MM.1S (cell line): Measurements from ENCODE around the gene SCRN2.

Experiments
- DNase-seq: peaks from one replicate; pipeline ENCODE4 v3.0.0-alpha.2; 2015
- H2AFZ ChIP-seq: fragments of 300-600 bp; sonication (generic); 2 replicates; pipeline ENCODE4 v1.6.0; 2016; ENCODE audit warnings: antibody characterized with exemption, low read length
- H3F3A ChIP-seq: fragments of 300-600 bp; sonication (generic); 2 replicates; pipeline ENCODE4 v1.6.1; 2016; ENCODE audit warnings: mild to moderate bottlenecking, antibody characterized with exemption, low read length, moderate library complexity, mixed read lengths; ENCODE audit not compliant: insufficient read depth
- H3K27ac ChIP-seq: fragments of 300-600 bp; sonication (generic); 2 replicates; pipeline ENCODE4 v1.5.1; 2016; ENCODE audit warnings: mild to moderate bottlenecking, low read length
- H3K27me3 ChIP-seq: fragments of 300-600 bp; sonication (generic); replicated peaks from 2 replicates; pipeline ENCODE4 v1.6.0; 2016; ENCODE audit warnings: low read length; ENCODE audit not compliant: insufficient read depth
- H3K36me3 ChIP-seq: fragments of 300-600 bp; sonication (generic); replicated peaks from 2 replicates; pipeline ENCODE4 v1.6.1; 2016; ENCODE audit warnings: mild to moderate bottlenecking, low read length, mixed read lengths; ENCODE audit not compliant: insufficient read depth
- H3K4me1 ChIP-seq: fragments of 300-600 bp; sonication (generic); 2 replicates; pipeline ENCODE4 v1.6.1; 2016; ENCODE audit warnings: low read length, mixed read lengths
- H3K4me2 ChIP-seq: fragments of 300-600 bp; sonication (generic); 2 replicates; pipeline ENCODE4 v1.6.0; 2016; ENCODE audit warnings: low read depth, low read length
- H3K4me3 ChIP-seq: fragments of 300-600 bp; sonication (generic); 2 replicates; pipeline ENCODE4 v1.5.1; 2016; ENCODE audit warnings: low read length, mixed read lengths
- H3K79me2 ChIP-seq: fragments of 300-600 bp; sonication (generic); 2 replicates; pipeline ENCODE4 v1.6.1; 2016; ENCODE audit warnings: mixed run types, low read length, mixed read lengths
- H3K9ac ChIP-seq: fragments of 300-600 bp; sonication (generic); 2 replicates; pipeline ENCODE4 v1.6.1; 2016; ENCODE audit warnings: low read length, mixed read lengths
- H3K9me2 ChIP-seq: fragments of 300-600 bp; sonication (generic); replicated peaks from 2 replicates; pipeline ENCODE4 v1.6.1; 2016; ENCODE audit warnings: mild to moderate bottlenecking, low read length, mixed read lengths; ENCODE audit not compliant: insufficient read depth
- H3K9me3 ChIP-seq: fragments of 300-600 bp; sonication (generic); replicated peaks from 2 replicates; pipeline ENCODE4 v1.6.1; 2016; ENCODE audit warnings: mild to moderate bottlenecking, low read length, mixed read lengths; ENCODE audit not compliant: insufficient read depth
- H4K20me1 ChIP-seq: fragments of 300-600 bp; sonication (generic); 2 replicates; pipeline ENCODE4 v1.6.1; 2016; ENCODE audit warnings: mild to moderate bottlenecking, low read length, moderate library complexity, mixed read lengths; ENCODE audit not compliant: insufficient read depth
- CTCF ChIP-seq: fragments of 300-600 bp; sonication (generic); IDR thresholded peaks from 2 replicates; pipeline ENCODE4 v1.5.1; 2016; ENCODE audit warnings: antibody characterized with exemption, low read length, mixed read lengths
- EZH2 ChIP-seq: fragments of 300-600 bp; sonication (generic); optimal IDR thresholded peaks from 2 replicates; pipeline ENCODE3; 2017; ENCODE audit warnings: low read depth, mild to moderate bottlenecking, antibody characterized with exemption, low read length, mixed read lengths
- EZH2phosphoT487 ChIP-seq: fragments of 300-600 bp; sonication (generic); IDR thresholded peaks from 2 replicates; pipeline ENCODE4 v1.6.1; 2018; ENCODE audit warnings: antibody characterized with exemption, low read length

The SCRN2 gene

GRCh38 chr17:47811709-47812108, 29.4 kb downstream of the SCRN2 start:
- no peaks in the 10 kb centered on the region for H3K36me3 ChIP-seq

GRCh38 chr17:47810901-47811635, 30.0 kb downstream of the SCRN2 start:
- Histone ChIP-seq H3K9me2 (no peaks in the 10 kb centered on the region), H3K9ac (no peak overlapping the region), H3F3A (no peaks in the 10 kb centered on the region), H3K4me2 (no peak overlapping the region), H3K4me3 (no peak overlapping the region), H3K4me1 (no peaks in the 10 kb centered on the region), H3K27me3 (no peaks in the 10 kb centered on the region), H3K36me3 (no peaks in the 10 kb centered on the region), H4K20me1 (no peaks in the 10 kb centered on the region), H3K79me2 (no peaks in the 10 kb centered on the region), H3K9me3 (no peaks in the 10 kb centered on the region), H2AFZ (no peak overlapping the region), H3K27ac (no peak overlapping the region)
- no peak for DNase-seq
- TF ChIP-seq EZH2: no peak
- TF ChIP-seq EZH2phosphoT487: no peak
- TF ChIP-seq CTCF: no peak

More at GRCh38 chr17:47811709-47812108, 29.4 kb downstream of the SCRN2 start:
- TF ChIP-seq EZH2phosphoT487: no peak
- TF ChIP-seq CTCF: no peak
- no peak for TF ChIP-seq EZH2
- Histone ChIP-seq H3K27me3 (no peaks in the 10 kb centered on the region), H3K79me2 (no peaks in the 10 kb centered on the region), H2AFZ (no peak overlapping the region), H3K4me3 (no peak overlapping the region), H3K4me2 (no peak overlapping the region), H3K9ac (no peak overlapping the region), H3K9me3 (no peaks in the 10 kb centered on the region), H3K9me2 (no peaks in the 10 kb centered on the region), H3K4me1 (no peaks in the 10 kb centered on the region), H3K27ac (no peak overlapping the region), H4K20me1 (no peaks in the 10 kb centered on the region), H3F3A (no peaks in the 10 kb centered on the region)
- DNase-seq: no peak

DNA sequence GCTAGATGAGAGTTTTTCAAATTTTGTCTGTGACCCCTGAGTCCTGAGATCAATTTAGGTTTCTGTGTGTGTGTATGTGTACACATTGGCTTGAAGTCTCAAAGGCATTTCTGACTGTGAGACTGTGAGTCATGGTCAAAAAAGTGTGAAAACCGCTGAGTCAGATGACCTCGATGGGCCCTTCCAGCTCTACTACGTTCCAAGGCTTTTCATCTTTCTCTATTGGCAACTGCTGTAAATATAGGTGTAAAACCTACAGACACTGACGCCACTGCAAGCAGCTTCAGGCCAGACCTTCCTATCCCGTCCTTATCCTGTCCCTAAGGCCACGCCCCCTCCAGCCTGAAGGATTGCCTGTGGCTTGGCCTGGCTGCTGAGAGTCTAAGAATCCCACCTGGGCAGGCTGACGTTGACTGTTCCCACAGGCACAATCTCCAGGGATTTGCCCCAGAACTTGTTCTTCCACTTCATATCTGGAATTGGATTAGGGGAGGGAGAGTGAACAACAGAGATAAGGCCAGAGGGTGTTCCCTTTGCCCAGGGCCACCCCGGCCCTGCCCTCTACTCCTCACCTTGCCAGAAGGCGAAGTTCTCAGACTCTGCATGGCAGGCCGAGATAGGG, 30.8 kb downstream of the SCRN2 start:
- Histone ChIP-seq H2AFZ (no peak overlapping the region), H3K27ac (no peak overlapping the region), H3K4me1 (no peaks in the 10 kb centered on the region), H3K4me2 (no peak overlapping the region), H3K9me2 (no peaks in the 10 kb centered on the region), H3K9me3 (no peaks in the 10 kb centered on the region), H3K36me3 (no peaks in the 10 kb centered on the region), H3F3A (no peaks in the 10 kb centered on the region), H3K27me3 (no peaks in the 10 kb centered on the region), H3K79me2 (no peaks in the 10 kb centered on the region), H3K9ac (no peak overlapping the region), H4K20me1 (no peaks in the 10 kb centered on the region), H3K4me3 (no peak overlapping the region)
- no peak for DNase-seq
- TF ChIP-seq EZH2phosphoT487 (no peak), EZH2 (no peak), CTCF (no peak)
